D721Med (cell line): Measurements from ENCODE around the gene FGD5.
"Not testable (repeated sequence)": the region's sequence is repeated elsewhere in the genome, so short reads cannot be mapped to it uniquely, and the experiment has no call there.

ENCODE experiments used
- DNase-seq: peaks from one replicate; pipeline ENCODE4 v3.0.0; 2011; ENCODE audit warnings: low spot score; ENCODE audit not compliant: insufficient read length
- FAIRE-seq: peaks from 2 replicates; lab custom pipeline; 2011; peaks lifted over from hg19 to GRCh38; lab: Jason Lieb, UNC
- CTCF ChIP-seq: IDR thresholded peaks from 2 replicates; pipeline ENCODE4 v1.5.1; 2012; ENCODE audit warnings: mild to moderate bottlenecking, control low read depth; ENCODE audit not compliant: insufficient read depth; ENCODE audit errors: missing control alignments

Gene FGD5

GRCh38 chr3:14808025-14808424 lies 10.7 kb upstream of the FGD5 start:
- no peak for TF ChIP-seq CTCF
- FAIRE-seq (no peak), DNase-seq (no peak)

- no peak for TF ChIP-seq CTCF
These were observed 10.1 kb upstream of the FGD5 start for GRCh38 chr3:14808502-14809266.

DNA sequence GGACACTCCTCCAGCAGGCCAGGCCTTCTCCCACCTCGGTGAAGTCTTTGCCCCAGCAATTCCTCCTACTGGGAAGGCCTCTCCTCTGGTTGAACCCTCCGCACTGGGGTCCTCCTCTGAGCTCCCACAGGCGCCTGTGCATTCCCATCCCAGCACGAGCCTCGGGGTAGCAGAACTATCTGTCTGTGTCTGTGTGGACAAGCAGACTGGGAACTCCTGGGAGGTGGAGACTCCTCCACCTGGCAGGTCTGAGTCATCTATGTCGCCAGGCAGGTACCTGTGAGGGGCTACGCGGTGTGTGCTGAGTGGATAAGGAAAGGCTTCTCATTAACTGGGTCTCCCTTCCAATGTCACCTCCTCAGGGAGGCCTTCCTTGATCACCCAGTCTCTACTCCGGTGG lies 9.2 kb upstream of the FGD5 start:
- DNase-seq, FAIRE-seq: not testable (repeated sequence)

More at GRCh38 chr3:14808502-14809266, 10.1 kb upstream of the FGD5 start:
- FAIRE-seq (no peak), DNase-seq (no peak)

GRCh38 chr3:14810070-14810791 lies 8.5 kb upstream of the FGD5 start:
- no peak for TF ChIP-seq CTCF
- FAIRE-seq (no peak), DNase-seq (no peak)

GRCh38 chr3:14810801-14811661 lies 7.7 kb upstream of the FGD5 start:
- TF ChIP-seq CTCF = no peak
- FAIRE-seq = no peak
- no peak for DNase-seq

DNA sequence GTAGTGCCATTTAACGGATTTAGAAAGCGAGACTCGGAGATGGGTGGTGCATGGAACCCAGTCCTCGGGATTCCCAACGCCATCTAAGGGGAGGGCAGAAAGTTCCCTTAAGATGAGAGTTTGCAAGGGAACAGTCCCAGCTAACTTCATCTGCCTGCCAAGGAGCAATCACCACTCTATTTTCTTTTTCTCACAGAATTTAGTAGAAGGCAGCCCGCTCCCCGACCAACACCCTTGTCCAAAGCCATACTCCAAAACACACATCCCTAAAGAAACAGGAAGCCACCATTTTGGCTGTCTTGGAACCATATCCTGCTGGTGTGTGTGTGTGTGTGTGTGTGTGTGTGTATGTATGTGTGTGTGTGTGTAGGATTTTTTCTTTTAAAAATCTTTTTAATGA lies 7.1 kb upstream of the FGD5 start:
- DNase-seq (no peak), FAIRE-seq (no peak)
- no peak for TF ChIP-seq CTCF

DNA sequence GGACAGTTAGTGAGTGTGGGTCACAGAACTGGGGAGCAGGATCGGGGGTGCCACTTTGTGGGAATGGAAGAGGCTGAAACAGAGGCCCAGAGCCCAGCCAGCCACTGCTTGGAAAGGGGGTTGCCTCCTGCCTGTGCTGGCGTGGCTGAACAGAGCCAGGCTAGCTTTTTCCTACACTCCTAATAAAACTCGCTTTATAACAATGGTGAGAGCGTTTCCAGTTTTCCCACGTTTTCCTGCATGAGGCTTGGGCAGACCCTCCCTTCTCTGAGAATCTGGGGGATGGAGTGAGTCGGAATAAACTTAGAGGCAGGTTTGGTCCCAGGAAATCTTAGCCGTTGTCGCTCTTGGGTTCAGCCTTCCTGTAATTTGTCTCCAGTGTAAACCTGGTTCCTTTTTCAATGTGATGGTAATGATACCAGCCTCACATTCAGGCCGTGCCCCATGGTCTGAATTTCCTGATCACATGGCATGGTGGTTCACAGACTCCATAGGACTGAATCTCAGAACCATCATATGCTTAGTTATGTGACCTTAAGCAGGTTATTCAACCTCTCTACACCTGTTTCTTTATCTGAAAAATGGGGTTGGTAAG lies 6.5 kb upstream of the FGD5 start:
- DNase-seq (no peak), FAIRE-seq (no peak)

More for the DNA sequence above, 6.5 kb upstream of the FGD5 start:
- TF ChIP-seq CTCF = no peak
